Suprapubic skin (tissue), 3 donors: ENCODE measurements around the gene LINC00632.

ENCODE experiments used
- CTCF ChIP-seq, 2 donors: fragments of 200-600 bp in 1 of 2; fragments of 450-650 bp in 1 of 2; sonication (generic) in 1 of 2; IDR thresholded peaks; one replicate each; pipeline ENCODE4 v1.5.1; 2016 to 2019; ENCODE audit warnings: antibody characterized with exemption in 2 of 2, mild to moderate bottlenecking in 1 of 2, moderate library complexity in 1 of 2
- POLR2A ChIP-seq, 2 donors: fragments of 450-650 bp; IDR thresholded peaks; one replicate each; pipeline ENCODE4 v1.6.1; 2017; ENCODE audit warnings: antibody characterized with exemption in 2 of 2, mild to moderate bottlenecking in 2 of 2, moderate library complexity in 2 of 2

- TF ChIP-seq POLR2A (IDR thresholded peaks at IDR 0.05) (no peak), CTCF (IDR thresholded peaks at IDR 0.05) (peak; percentile 32 to 61)
Measured at GRCh38 chrX:140766024-140766611, 56.6 kb downstream of the LINC00632 start.
